ENCODE results near the gene S100A2.
A peak's percentile ranks its signal among the peaks of the same experiment; 100 is the strongest.
"Not testable (repeated sequence)": the region's sequence is repeated elsewhere in the genome, so short reads cannot be mapped to it uniquely, and the experiment has no call there.

Gene S100A2

GRCh38 chr1:153566414-153567371 lies 1.0 kb upstream of the S100A2 start:
- H3K9me3 Mint-ChIP-seq, result no peaks in the 10 kb centered on the region

GRCh38 chr1:153563991-153564390 lies 1.7 kb downstream of the S100A2 start:
- Mint-ChIP-seq H3K27ac (peak overlapping the region in 2 of 3 experiments; percentile 76 to 85), H3K36me3 (ENCODE audit: low read depth) (no peaks in the 10 kb centered on the region), H3K4me1 (peaks cover 43% of the 10 kb centered on the region), H3K9me3 (no peaks in the 10 kb centered on the region), H3K4me3 (no peak overlapping the region), H3K27me3 (ENCODE audit: low read depth) (no peaks in the 10 kb centered on the region)
- no peak for TF ChIP-seq CTCF (IDR thresholded peaks at IDR 0.05; ENCODE audit: unreplicated experiment in 3 of 3)

More at GRCh38 chr1:153566414-153567371, 1.0 kb upstream of the S100A2 start:
- TF ChIP-seq CTCF (IDR thresholded peaks at IDR 0.05; ENCODE audit: unreplicated experiment in 3 of 3), result no peak
- peaks cover 51% of the 10 kb centered on the region for H3K4me1 Mint-ChIP-seq
- peaks cover 3% of the 10 kb centered on the region for H3K27me3 Mint-ChIP-seq (ENCODE audit: low read depth)
- peak overlapping the region in 2 of 3 experiments; percentile 42 to 57 for H3K4me3 Mint-ChIP-seq
- H3K36me3 Mint-ChIP-seq (ENCODE audit: low read depth), result no peaks in the 10 kb centered on the region
- H3K27ac Mint-ChIP-seq, result peak overlapping the region; percentile 97 to 99 (median 99)

- Mint-ChIP-seq H3K27ac (peak overlapping the region; percentile 76 to 85 (median 79)), H3K36me3 (ENCODE audit: low read depth) (no peaks in the 10 kb centered on the region), H3K9me3 (no peaks in the 10 kb centered on the region), H3K4me3 (peak overlapping the region in 1 of 3 experiments; percentile 31), H3K4me1 (peaks cover 39% of the 10 kb centered on the region), H3K27me3 (ENCODE audit: low read depth) (no peaks in the 10 kb centered on the region)
- TF ChIP-seq CTCF (IDR thresholded peaks at IDR 0.05; ENCODE audit: unreplicated experiment in 3 of 3), result no peak
Observed at GRCh38 chr1:153563483-153563901, 2.2 kb downstream of the S100A2 start.

GRCh38 chr1:153562021-153562420 lies 3.6 kb downstream of the S100A2 start:
- not testable (repeated sequence) for H3K9me3 Mint-ChIP-seq
- H3K4me1 Mint-ChIP-seq, result peaks cover 26% of the 10 kb centered on the region

DNA sequence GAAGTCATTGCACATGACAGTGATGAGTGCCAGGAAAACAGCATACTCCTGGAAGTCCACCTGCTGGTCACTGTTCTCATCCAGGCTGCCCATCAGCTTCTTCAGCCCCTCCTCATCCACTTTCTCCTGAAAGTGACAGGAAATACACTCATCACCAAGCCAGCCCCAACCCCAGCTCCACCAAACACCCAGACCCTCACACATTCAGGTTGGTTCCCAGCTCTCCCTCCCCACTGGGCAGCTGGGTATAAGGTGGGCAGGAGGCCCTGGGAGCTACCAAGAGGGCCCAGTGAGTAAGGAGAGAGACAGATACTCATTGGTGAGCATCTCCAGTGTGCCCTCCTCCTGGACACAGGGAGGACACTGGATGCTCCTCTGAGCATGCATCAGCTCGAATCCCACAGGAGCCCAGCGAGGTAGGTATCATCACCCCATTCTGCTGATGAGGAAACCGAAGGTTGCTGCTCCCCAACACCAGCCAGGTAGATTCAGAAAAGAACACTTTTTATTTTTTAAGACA lies 4.1 kb downstream of the S100A2 start:
- H3K36me3 Mint-ChIP-seq (ENCODE audit: low read depth), result no peaks in the 10 kb centered on the region

More at GRCh38 chr1:153562021-153562420, 3.6 kb downstream of the S100A2 start:
- not testable (repeated sequence) for H3K27me3 Mint-ChIP-seq (ENCODE audit: low read depth); H3K27ac Mint-ChIP-seq; H3K36me3 Mint-ChIP-seq (ENCODE audit: low read depth); H3K4me3 Mint-ChIP-seq

More for the DNA sequence above, 4.1 kb downstream of the S100A2 start:
- no peak for TF ChIP-seq CTCF (IDR thresholded peaks at IDR 0.05; ENCODE audit: unreplicated experiment in 3 of 3)
- no peaks in the 10 kb centered on the region for H3K9me3 Mint-ChIP-seq
- no peaks in the 10 kb centered on the region for H3K27me3 Mint-ChIP-seq (ENCODE audit: low read depth)
- no peak overlapping the region for H3K4me3 Mint-ChIP-seq
- no peak overlapping the region for H3K27ac Mint-ChIP-seq
- H3K4me1 Mint-ChIP-seq, result peaks cover 21% of the 10 kb centered on the region
